C4-2B (cell line): ENCODE data around the gene GEMIN4.
"Not testable (repeated sequence)": the region's sequence is repeated elsewhere in the genome, so short reads cannot be mapped to it uniquely, and the experiment has no call there.

Experiments
- H3K27ac ChIP-seq: fragments of 450-650 bp; 2 replicates; pipeline ENCODE4 v1.5.1; 2017
- ZFX ChIP-seq: fragments of 450-650 bp; IDR thresholded peaks from 2 replicates; pipeline ENCODE4 v1.6.1; 2017
- TF ChIP-seq, protein P1 (sequence below): fragments of 450-650 bp; conservative IDR thresholded peaks from 2 replicates; pipeline ENCODE4 v1.5.1; 2017; ENCODE audit warnings: mild to moderate bottlenecking

Gene GEMIN4

DNA sequence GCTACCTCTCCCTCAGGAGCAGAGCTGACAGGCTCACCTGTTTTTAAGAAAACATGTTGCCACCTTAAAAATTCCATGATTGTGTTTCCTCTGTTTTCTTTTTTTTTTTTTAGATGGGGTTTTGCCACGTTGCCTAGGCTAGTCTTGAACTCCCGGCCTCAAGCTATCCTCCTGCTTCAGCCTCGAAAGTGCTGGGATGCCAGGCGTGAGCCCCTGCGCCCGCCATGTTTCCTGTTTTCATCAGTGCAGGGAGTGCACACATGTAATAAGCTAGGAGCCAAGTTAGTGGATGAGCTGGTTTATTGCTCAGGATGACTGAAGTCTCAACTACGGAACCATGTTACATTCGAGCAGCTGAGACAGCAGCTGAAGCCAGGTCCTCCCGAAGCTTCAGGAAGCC, 43.7 kb upstream of the GEMIN4 start:
- H3K27ac ChIP-seq: no peak overlapping the region

GRCh38 chr17:795276-795675, 43.2 kb upstream of the GEMIN4 start:
- H3K27ac ChIP-seq: no peak overlapping the region; the same call in 1 of the 2 replicates
- TF ChIP-seq, protein P1, sequence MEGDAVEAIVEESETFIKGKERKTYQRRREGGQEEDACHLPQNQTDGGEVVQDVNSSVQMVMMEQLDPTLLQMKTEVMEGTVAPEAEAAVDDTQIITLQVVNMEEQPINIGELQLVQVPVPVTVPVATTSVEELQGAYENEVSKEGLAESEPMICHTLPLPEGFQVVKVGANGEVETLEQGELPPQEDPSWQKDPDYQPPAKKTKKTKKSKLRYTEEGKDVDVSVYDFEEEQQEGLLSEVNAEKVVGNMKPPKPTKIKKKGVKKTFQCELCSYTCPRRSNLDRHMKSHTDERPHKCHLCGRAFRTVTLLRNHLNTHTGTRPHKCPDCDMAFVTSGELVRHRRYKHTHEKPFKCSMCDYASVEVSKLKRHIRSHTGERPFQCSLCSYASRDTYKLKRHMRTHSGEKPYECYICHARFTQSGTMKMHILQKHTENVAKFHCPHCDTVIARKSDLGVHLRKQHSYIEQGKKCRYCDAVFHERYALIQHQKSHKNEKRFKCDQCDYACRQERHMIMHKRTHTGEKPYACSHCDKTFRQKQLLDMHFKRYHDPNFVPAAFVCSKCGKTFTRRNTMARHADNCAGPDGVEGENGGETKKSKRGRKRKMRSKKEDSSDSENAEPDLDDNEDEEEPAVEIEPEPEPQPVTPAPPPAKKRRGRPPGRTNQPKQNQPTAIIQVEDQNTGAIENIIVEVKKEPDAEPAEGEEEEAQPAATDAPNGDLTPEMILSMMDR: no peak
- no peak for TF ChIP-seq ZFX

More for the DNA sequence above, 43.7 kb upstream of the GEMIN4 start:
- TF ChIP-seq ZFX: no peak
- TF ChIP-seq, protein P1: no peak

DNA sequence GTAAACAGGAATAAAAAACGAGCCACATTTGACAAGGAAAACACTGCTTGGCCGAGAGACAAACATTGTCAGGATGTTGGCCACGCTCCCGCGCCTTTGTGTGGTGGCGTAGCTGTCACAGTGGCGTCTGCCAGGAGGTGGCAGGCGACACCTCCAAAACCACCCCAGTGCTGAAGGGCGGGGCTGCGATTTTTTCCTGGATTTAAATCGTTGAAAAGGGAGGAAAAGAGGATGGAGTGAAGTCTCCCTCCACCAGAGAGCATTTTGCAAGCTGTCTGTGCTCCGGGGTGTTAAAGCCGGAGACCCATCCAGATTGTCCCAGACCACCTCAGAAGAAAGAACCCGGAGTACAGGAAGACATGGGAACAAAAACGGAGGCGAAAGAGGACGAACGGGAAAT, 42.8 kb upstream of the GEMIN4 start:
- TF ChIP-seq ZFX: no peak
- TF ChIP-seq, protein P1: peak; percentile 93
- no peak overlapping the region; the same call in 1 of the 2 replicates for H3K27ac ChIP-seq

- no peak for TF ChIP-seq ZFX
- TF ChIP-seq, protein P1: no peak
- no peak overlapping the region for H3K27ac ChIP-seq
These were observed 40.2 kb upstream of the GEMIN4 start for GRCh38 chr17:792277-792676.

DNA sequence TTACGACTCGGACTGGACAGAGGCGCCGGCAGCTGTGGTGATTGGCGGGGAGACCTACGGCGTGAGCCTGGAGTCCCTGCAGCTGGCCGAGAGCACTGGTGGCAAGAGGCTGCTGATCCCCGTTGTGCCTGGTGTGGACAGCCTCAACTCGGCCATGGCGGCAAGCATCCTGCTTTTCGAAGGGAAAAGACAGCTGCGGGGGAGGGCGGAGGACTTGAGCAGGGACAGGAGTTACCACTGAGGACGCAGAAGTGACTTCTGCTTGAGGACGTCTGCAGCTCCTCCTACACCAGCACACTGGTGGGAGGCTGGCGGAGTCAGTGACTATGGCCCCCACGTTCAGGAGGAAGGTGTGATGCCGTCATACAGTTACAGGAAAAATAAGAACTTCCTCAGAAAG, 39.8 kb upstream of the GEMIN4 start:
- H3K27ac ChIP-seq: no peak overlapping the region
- no peak for TF ChIP-seq ZFX
- TF ChIP-seq, protein P1: no peak

- not testable (repeated sequence) for H3K27ac ChIP-seq
These were observed 38.8 kb upstream of the GEMIN4 start for GRCh38 chr17:790874-791247.

DNA sequence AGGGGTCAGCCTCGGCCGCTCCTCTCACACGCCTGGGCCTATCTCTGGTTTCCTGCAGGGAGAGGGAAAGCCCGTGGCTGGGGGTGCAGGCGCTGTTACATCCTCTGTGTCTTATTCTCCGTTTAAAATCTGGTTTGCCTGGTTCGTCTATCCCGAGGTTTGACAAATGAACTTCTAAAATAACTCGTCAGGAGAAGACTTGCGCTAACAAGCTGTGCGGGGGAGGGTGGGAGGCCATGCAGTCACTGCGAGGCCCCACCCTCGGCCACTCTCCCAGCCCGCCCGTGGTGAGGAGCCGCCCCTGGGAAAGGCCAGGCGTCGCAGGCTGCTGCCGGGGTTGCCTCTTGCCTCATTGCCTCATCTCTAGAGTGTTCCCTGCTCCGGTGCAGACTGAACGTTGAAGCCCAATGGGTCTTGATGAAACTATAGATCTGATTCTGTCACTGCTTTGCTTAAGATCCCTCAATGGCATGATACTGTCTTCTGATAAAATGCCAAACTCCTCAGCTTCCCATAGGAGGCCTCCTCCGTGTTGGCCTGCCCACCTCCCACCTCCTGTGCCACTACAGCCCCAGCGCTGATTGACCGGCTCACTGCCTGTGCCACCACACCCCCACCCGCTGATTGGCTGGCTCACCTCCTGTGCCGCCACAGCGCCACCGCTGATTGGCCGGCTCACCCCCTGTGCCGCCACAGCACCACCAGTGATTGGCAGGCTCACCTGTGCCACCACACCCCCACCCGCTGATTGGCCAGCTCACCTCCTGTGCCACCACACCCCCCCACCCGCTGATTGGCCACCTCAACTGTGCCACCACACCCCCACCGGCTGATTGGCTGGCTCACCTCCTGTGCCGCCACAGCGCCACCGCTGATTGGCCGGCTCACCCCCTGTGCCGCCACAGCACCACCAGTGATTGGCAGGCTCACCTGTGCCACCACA, 38.1 kb upstream of the GEMIN4 start:
- not testable (repeated sequence) for H3K27ac ChIP-seq

DNA sequence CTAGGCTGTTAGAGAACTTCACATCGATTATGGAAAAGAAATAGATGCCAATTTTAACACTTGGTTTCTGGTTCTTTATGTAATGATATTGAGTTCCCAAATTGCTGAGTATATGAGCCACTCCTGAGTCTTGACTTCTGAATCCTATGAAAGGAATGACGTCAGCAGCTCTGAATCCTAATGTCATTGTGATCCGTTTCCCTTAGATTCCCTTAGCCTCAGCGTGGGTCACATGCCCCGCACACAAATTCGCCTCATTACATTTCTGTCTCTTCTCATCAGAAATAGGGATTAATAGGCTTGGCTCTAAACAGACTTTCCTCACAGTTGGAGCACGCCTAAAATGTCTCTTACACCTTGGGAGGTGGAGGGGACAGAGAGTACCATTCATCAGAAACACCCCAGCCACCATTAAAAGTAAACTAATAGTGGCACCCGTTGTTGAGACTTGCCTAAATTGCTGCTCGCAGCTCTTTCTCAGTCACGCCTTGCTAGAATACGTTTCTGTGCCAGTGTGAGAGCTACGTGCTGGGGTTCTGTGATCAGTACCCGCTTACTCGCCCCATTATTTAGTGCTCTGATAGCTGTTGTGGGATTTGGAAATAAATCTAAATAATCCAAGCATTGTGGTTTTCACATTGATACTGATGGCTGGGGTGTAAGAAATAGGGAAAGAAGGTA, 37.2 kb upstream of the GEMIN4 start:
- H3K27ac ChIP-seq: no peak overlapping the region
- no peak for TF ChIP-seq ZFX
- TF ChIP-seq, protein P1: no peak
